Measurements from ENCODE around the gene MPG. TPM values are rescaled to one million over a fixed set of nuclear protein-coding genes. Genes with fewer than 3 reads are reported as not detected.
A peak's percentile ranks its signal among the peaks of the same experiment; 100 is the strongest.

The MPG gene
- total and polyA plus RNA-seq, 10 of the 15 experiments (the other 5 are each of a cell fraction or from before 2014, with no cell fraction given) = 0.32 to 193 (median 55.7) TPM

- DNase-seq (ENCODE audit: low read depth, low spot score) = peak; percentile 84
- Histone ChIP-seq H3K4me2 (ENCODE audit: control insufficient read depth, insufficient read depth) (peak within 1 kb of the TSS; percentile 75), H3K9ac (ENCODE audit: control insufficient read depth, insufficient read depth, low read length) (peak within 1 kb of the TSS; percentile 93), H3K36me3 (ENCODE audit: control insufficient read depth in 2 of 2, insufficient read depth in 2 of 2, low read length in 1 of 2) (peaks cover 6 to 11% of the 10 kb centered on the region in 2 experiments), H2AFZ (ENCODE audit: control insufficient read depth, low read depth, low read length) (peak within 1 kb of the TSS; percentile 83), H4K20me1 (ENCODE audit: control insufficient read depth, insufficient read depth) (no peaks in the 10 kb centered on the region), H3K4me1 (ENCODE audit: control insufficient read depth, insufficient read depth, low read length) (no peaks in the 10 kb centered on the region), H3K4me3 (peak within 1 kb of the TSS; percentile 93), H3K27ac (ENCODE audit: control insufficient read depth, insufficient read depth) (peak within 1 kb of the TSS; percentile 87), H3K27me3 (replicated peaks in 1 of 2; ENCODE audit: control insufficient read depth in 2 of 2, insufficient read depth in 2 of 2, low read length in 1 of 2) (no peaks in the 10 kb centered on the region), H3K9me3 (replicated peaks; ENCODE audit: control insufficient read depth, insufficient read depth, low read length) (no peaks in the 10 kb centered on the region; the same call in 2 of the 3 replicates), H3K79me2 (ENCODE audit: control insufficient read depth, insufficient read depth, low read length) (peaks cover 45% of the 10 kb centered on the region)
- WGBS (ENCODE audit: insufficient coverage, insufficient replicate concordance, low lambda C conversion rate, missing lambda C conversion rate) = 1% methylated on average over 81 of the region's 91 CpGs
- no TSS peak for BruUV-seq (replicated peaks)
- ATAC-seq = peak; percentile 98
- intact Hi-C loops (cut with micrococcal nuclease; ENCODE audit: unreplicated experiment) (no loop called here), in situ Hi-C loops (cut with MboI) (no loop called here)
- ChIA-PET CTCF (interaction anchor here (0.8 to 2.1 kb wide), 7 partner anchors 10 to 53 kb away, joined by 3 to 14 read pairs (median 8); no protein-coding TSS in a partner anchor), RAD21 (ENCODE audit: unreplicated experiment) (interaction anchor here (1.2 to 2.0 kb wide), 7 partner anchors 12 to 44 kb away, joined by 3 to 22 read pairs (median 6); partner anchors contain the start of gene MPG), SMC1A (ENCODE audit: uncharacterized antibody, unreplicated experiment) (interaction anchor here (0.6 to 1.9 kb wide), 6 partner anchors 9 to 296 kb away, joined by 3 to 10 read pairs (median 6); no protein-coding TSS in a partner anchor), POLR2A (interaction anchor here (0.7 to 2.3 kb wide), 11 partner anchors 9 to 317 kb away, joined by 3 to 18 read pairs (median 4); partner anchors contain the start of gene MRPL28)
- peak; percentile 99 for FAIRE-seq
- TF ChIP-seq SREBF2 (IDR thresholded peaks at IDR 0.05; ENCODE audit: low read length) (peak; percentile 34; the same call in 1 of the 2 replicates), GATAD2B (conservative IDR thresholded peaks at IDR 0.05; ENCODE audit: low read depth) (peak; percentile 56), MLLT1 (IDR thresholded peaks at IDR 0.05) (0 out of 2 replicates have a peak, but pooled peaks have one; percentile 13), RCOR1 (conservative IDR thresholded peaks at IDR 0.05; ENCODE audit: low read depth, low read length) (no peak), NKRF (conservative IDR thresholded peaks at IDR 0.05) (peak; percentile 90), BMI1 (IDR thresholded peaks at IDR 0.05; ENCODE audit: borderline replicate concordance) (no peak), TAF1 (IDR thresholded peaks at IDR 0.05; ENCODE audit: borderline replicate concordance, low read depth, low read length) (peak; percentile 70; the same call in 1 of the 2 replicates), HDGF (IDR thresholded peaks at IDR 0.05) (peak; percentile 64; the same call in 1 of the 2 replicates), PAX5 (IDR thresholded peaks at IDR 0.05; ENCODE audit: borderline replicate concordance, low read depth, low read length) (0 out of 2 replicates have a peak, but pooled peaks have one; percentile 20), TARDBP (IDR thresholded peaks at IDR 0.05; ENCODE audit: borderline replicate concordance) (no peak), FOXK2 (IDR thresholded peaks at IDR 0.05) (no peak), PRDM15 (CRISPR knock-in tag; IDR thresholded peaks at IDR 0.05) (no peak), KAT2A (conservative IDR thresholded peaks at IDR 0.05; ENCODE audit: control insufficient read depth, low read depth, low read length) (no peak), RFX5 (IDR thresholded peaks at IDR 0.05; ENCODE audit: low read depth, low read length) (peak; percentile 84), CHD4 (IDR thresholded peaks at IDR 0.05) (no peak), NRF1 (conservative IDR thresholded peaks at IDR 0.05; ENCODE audit: low read depth, low read length) (peak; percentile 55)
Observed at GRCh38 chr16:53346-54236, 24.4 kb upstream of the MPG start, which contains the start of the genes POLR3K and SNRNP25. Gene POLR3K (minus strand): TSS chr16:53608. CDS start chr16:53586, 22 bp downstream. Gene SNRNP25 (plus strand): TSS chr16:53828. CDS start chr16:54017, 189 bp downstream.

Measured in GM12878 (cell line).